ENCODE results near the gene EXOSC10. TPM values are rescaled to one million over a fixed set of nuclear protein-coding genes. Genes with fewer than 3 reads are reported as not detected.
"Not testable (repeated sequence)": the region's sequence is repeated elsewhere in the genome, so short reads cannot be mapped to it uniquely, and the experiment has no call there.

Gene EXOSC10
- total RNA-seq, 1 donor from 2014 or later, result 20.4 TPM

GRCh38 chr1:11116318-11116717 lies 16.6 kb upstream of the EXOSC10 start:
- intact Hi-C loops (cut with micrococcal nuclease), result no loop called here
- ATAC-seq (no peak), DNase-seq (no peak)

GRCh38 chr1:11114966-11115365 lies 15.3 kb upstream of the EXOSC10 start:
- ATAC-seq (no peak), DNase-seq (no peak)
- intact Hi-C loops (cut with micrococcal nuclease), result no loop called here

GRCh38 chr1:11109047-11109760 lies 9.5 kb upstream of the EXOSC10 start:
- ATAC-seq (no peak), DNase-seq (no peak)
- intact Hi-C loops (cut with micrococcal nuclease), result no loop called here

- intact Hi-C loops (cut with micrococcal nuclease), result no loop called here
- ATAC-seq (no peak), DNase-seq (no peak)
Observed at GRCh38 chr1:11107599-11107998, 7.9 kb upstream of the EXOSC10 start.

GRCh38 chr1:11105586-11105985 lies 5.9 kb upstream of the EXOSC10 start:
- intact Hi-C loops (cut with micrococcal nuclease), result no loop called here
- DNase-seq (no peak), ATAC-seq (no peak)

- intact Hi-C loops (cut with micrococcal nuclease), result no loop called here
- no peak for ATAC-seq
- DNase-seq, result no peak
Observed at GRCh38 chr1:11101347-11101746, 1.7 kb upstream of the EXOSC10 start.

- ATAC-seq; DNase-seq; intact Hi-C loops (cut with micrococcal nuclease): not testable (repeated sequence)
Observed at GRCh38 chr1:11100806-11101205, 1.1 kb upstream of the EXOSC10 start.

- intact Hi-C loops (cut with micrococcal nuclease), result no loop called here
- ATAC-seq (no peak), DNase-seq (no peak)
Observed at GRCh38 chr1:11100149-11100493, 452 bp upstream of the EXOSC10 start.

GRCh38 chr1:11098931-11099309 lies 749 bp downstream of the EXOSC10 start:
- intact Hi-C loops (cut with micrococcal nuclease), result no loop called here
- no peak for DNase-seq
- ATAC-seq, result no peak

GRCh38 chr1:11083784-11084183 lies 15.9 kb downstream of the EXOSC10 start:
- DNase-seq; intact Hi-C loops (cut with micrococcal nuclease); ATAC-seq: not testable (repeated sequence)

- ATAC-seq, result no peak
- DNase-seq, result no peak
- intact Hi-C loops (cut with micrococcal nuclease), result no loop called here
Observed at GRCh38 chr1:11080931-11081330, 18.7 kb downstream of the EXOSC10 start.

GRCh38 chr1:11078631-11079030 lies 21.0 kb downstream of the EXOSC10 start:
- ATAC-seq (no peak), DNase-seq (no peak)
- intact Hi-C loops (cut with micrococcal nuclease), result no loop called here

GRCh38 chr1:11073398-11073797 lies 26.3 kb downstream of the EXOSC10 start:
- ATAC-seq; DNase-seq; intact Hi-C loops (cut with micrococcal nuclease): not testable (repeated sequence)

GRCh38 chr1:11072216-11072917 lies 27.3 kb downstream of the EXOSC10 start:
- ATAC-seq, result no peak
- DNase-seq, result no peak
- intact Hi-C loops (cut with micrococcal nuclease), result no loop called here

GRCh38 chr1:11071463-11072215 lies 28.0 kb downstream of the EXOSC10 start:
- no peak for ATAC-seq
- intact Hi-C loops (cut with micrococcal nuclease), result no loop called here
- no peak for DNase-seq

- no peak for ATAC-seq
- intact Hi-C loops (cut with micrococcal nuclease), result no loop called here
- DNase-seq, result no peak
Observed at GRCh38 chr1:11070876-11071275, 28.8 kb downstream of the EXOSC10 start.

- DNase-seq, result no peak
- intact Hi-C loops (cut with micrococcal nuclease), result no loop called here
- ATAC-seq, result no peak
Observed at GRCh38 chr1:11068600-11069473, 30.8 kb downstream of the EXOSC10 start.

- DNase-seq (no peak), ATAC-seq (no peak)
- intact Hi-C loops (cut with micrococcal nuclease), result no loop called here
Observed at GRCh38 chr1:11067716-11068599, 31.7 kb downstream of the EXOSC10 start.

Measured in left ventricle myocardium superior (tissue), 1 donor.